Stimulated activated CD8-positive, alpha-beta memory T cell treated with anti-CD3 and anti-CD28 coated beads, Interleukin-15, amount 100 ng/mL, for 1 hour (primary cell): ENCODE measurements around the gene APIP.

ENCODE experiments used
- DNase-seq: peaks from one replicate; pipeline ENCODE4 v3.0.0-alpha.2; 2020; ENCODE audit warnings: low read depth

The APIP gene

DNA sequence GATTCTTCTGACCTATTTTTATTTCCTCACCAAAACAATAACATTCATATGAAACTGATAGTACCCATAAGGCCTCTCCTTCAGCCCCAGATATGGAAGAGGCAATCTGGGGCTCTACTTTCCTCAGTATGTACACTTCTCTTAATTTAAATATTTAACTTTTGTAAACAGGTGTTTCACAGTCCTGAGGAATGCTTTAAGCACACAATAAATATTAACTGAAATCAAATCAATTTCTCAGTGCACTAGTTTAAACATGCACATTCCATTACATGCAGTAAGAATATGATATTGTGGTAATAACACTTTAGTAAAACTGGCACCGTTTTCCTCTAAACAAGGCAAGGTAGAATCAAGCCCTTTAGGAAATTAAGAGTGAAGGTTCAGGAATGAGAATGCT is 28.9 kb downstream of the APIP start:
- no peak for DNase-seq

DNA sequence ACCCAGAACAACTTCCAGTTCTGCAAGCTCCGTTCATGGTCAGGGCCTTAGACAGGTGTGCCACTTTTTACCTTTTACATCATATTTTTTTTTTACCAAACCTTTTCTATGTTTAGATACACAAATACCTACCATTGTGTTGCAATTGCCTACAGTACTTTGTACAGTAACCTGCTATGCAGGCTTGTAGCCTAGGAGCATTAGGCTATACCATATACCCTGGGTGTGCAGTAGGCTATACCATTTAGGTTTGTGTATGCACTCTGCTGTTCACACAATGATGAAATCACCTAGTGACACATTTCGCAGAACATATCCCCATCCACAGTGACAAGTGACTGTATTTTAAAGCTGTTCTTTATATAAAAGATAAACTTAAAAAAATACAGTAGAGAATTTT is 29.6 kb downstream of the APIP start:
- DNase-seq: no peak

DNA sequence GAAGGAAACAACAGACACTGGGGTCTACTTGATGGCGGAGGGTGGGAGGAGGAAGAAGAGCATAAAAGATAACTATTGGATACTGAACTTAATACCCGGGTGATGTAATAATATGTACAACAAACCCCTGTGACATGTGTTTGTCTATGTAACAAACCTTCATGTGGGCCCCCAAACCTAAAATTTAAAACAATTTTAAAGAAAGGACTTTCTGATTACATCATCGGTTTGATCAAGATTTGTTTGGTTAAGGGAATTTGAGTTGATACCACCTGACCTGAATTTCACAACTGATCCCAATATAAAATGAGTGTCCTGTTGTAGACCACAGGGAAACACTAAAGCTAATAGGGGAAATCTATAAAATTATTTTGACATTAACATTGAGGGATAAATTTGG is 34.3 kb downstream of the APIP start:
- DNase-seq: no peak

DNA sequence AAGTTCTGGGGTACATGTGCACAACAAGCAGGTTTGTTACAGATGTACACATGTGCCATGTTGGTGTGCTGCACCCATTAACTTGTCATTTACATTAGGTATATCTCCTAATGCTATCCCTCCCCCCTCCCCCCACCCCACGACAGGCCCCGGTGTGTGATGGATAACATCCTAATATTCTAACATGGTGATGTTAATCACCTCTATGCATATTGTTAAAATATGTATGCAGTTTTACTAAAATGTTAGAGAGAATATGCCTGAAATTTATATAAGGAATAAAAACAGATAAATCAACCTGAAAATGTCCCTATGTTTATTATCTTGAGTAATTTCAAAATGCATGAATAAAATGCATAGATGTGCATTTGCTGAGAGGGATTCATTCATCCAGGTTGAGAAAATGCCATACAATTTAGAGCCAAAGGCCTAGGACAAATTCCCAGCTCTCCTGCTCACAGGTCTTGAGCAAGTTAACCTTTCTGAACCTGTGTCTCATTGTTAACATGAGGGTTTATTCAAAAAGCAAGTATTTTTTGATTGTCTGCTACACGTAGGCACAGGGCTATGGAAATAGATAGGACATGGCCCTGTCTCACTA is 38.7 kb downstream of the APIP start:
- DNase-seq: no peak

DNA sequence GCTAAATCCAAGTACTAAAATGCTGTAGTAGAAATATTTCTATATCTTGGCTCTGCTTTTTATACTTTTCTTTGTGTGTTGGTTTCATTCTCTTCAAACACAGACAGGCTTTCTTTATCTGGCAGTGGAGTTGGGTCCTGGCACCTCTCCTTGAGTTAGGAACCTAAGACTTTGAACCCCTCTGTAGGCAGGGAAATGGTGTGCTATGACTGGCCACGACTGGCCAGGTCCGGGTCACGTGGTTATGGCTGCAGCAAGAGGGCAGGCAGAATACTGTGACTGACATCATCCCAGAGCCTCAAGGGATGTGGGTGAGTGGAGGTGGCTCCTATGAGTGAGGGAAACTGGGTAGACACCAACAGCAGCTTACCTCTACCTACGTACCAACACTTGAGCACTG is 42.0 kb downstream of the APIP start:
- DNase-seq: no peak

DNA sequence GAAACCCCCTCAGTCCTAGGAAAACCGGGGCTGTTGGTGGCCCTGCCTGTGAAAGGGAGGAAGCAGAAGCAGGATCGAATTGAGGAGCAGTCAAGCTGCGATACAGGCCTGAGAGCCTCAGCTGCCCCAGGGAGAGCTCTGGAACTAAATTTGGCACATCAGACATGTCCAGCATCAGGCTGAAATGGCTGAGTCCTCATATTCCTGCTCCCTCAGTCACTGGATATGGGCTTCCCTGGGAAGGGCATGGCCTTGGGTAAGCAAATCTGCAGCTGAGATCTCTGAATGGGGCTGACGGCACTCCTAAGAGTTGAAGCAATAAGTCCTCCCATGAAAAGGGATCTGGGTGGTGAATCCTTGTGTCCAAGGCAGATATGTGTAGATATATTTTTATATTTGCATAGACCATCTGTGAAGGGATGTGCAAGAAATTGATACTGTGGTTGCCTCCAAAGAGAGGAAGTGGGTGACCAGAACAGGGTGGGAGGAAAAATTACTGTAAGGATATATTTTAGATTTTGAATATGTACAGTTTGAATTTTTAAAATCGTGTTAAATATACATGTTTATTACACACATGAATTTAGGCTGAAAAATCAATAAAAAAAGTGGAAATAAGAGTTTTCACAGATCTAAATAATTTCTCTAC is 45.5 kb downstream of the APIP start:
- no peak for DNase-seq

DNA sequence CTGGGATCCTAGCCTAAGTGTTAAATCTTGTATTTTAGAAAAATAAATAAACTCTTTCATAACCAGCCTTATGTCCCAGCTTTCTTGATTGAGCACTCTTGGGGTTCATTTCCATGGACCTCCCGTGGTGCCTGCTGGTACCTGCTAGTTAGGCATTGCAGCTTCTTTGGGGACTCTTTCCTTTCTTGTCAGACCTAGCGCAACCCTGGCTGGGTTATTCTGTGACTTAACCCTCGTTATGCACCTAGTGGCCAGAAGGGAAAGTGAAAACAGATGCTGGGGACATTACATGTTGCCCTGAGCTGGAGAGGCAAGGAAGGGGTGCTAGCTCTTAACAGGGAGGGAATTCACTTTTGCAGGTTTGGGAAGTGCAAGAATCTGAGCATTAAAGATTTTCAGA is 46.8 kb downstream of the APIP start:
- DNase-seq: no peak

DNA sequence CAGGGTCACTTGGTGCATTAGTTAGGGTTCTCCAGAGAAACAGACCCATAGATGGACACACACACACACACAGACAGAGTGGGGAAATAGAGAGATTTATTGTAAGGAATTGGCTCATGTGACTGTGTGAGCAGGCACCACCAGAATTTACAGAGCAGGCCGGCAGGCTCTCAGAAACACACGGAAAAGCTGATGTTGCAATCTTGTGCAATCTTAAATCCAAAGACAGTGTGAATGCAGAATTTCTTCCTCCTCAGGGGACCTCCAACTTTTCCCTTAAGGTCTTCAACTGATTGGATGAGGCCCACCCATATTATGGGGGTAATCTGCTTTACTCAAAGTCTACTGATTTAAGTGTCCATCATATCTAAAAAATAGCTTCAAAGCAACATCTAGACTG is 49.8 kb downstream of the APIP start:
- DNase-seq: no peak

DNA sequence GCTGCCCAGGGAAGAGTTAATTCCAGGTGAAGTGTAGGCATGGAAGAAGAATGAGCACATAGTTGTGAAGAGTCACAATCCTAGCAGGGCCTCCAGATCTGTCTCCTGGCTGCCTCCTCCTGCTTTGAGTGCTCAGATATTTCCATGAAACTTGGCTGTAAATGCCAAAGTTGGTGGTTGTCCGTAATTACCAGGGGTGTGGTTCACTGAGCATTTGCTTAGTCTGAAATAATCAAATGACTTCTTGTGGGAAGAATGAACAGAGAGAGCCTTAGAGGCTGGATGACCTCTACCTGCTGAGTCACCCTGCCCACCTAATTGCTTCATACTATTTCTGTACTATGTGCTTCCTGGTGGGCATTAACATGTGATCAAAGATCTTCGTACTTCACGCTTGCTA is 50.9 kb downstream of the APIP start:
- DNase-seq: no peak

DNA sequence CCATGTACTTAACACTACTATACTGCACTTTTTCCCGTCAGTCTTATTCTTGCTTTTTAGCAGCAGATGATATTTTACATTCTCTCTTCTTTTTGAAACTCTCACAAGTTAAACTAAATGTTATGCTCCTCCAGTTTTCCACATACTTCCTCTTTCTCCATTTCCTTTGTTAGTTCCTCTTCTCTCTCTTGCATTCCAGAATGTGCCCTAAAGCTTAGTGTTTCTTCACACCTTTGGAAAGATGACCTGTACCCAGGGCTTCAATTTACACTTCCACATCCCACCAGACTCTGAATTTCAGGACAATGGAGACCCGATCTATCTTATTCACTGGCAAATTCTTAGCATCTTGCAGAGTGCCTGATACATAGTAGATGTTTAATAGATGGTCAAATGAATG is 51.8 kb downstream of the APIP start:
- DNase-seq: no peak

DNA sequence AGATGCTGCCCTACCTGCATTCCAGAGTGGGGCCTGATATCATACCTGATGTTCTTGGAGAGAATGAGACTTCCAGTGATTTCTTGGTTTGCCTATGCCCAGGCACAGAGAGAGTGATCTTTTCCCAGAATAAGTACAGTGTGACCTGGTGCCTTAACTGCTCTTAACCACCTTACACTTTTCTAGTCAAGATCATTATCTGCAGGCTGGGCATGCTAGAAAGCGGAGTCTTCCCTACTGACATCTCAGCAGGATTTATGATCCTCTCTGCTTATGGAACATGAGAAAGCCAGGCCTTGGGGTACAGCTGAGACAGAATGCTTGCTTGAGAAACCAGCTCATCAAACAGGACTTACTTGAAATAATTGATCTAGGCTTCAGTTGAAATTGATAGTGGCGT is 53.1 kb downstream of the APIP start:
- no peak for DNase-seq

DNA sequence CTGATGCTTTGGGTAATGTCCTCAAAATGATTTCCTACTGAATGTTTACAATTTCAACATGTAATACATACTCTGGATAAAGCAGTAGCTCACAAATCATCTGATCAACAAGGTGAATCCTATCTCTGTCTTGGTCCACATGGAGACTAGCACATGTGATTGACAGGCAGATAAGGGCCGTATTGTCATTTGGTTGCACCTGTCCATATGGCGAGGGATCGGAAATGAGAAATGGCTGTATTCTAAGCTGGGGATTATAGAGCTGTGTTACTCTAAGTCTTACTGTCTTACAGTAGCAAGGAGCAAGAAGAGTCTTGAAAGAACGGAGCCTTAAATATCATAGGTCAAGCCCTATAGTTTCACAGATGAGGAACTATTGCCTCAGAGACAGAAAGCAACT is 55.7 kb downstream of the APIP start:
- DNase-seq: no peak

DNA sequence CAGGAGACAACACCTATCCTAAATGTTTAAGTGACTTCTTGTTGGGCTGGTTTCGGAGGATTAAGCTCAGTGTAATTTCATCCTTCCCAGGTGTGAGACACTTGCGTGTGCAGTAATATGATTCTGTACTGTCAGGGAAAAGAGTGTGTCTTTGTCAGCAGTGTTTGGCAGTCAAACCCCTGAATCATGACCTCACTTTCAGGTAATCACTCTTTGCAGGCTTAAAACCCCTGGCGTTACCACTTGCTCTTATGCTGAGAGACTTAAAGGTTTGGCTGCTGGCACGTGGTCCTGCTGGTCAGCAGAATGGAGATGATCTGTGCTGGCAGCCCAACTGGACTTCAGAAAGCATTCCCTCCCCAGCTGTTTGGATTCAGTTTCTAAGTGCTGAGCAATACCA is 56.1 kb downstream of the APIP start:
- no peak for DNase-seq

DNA sequence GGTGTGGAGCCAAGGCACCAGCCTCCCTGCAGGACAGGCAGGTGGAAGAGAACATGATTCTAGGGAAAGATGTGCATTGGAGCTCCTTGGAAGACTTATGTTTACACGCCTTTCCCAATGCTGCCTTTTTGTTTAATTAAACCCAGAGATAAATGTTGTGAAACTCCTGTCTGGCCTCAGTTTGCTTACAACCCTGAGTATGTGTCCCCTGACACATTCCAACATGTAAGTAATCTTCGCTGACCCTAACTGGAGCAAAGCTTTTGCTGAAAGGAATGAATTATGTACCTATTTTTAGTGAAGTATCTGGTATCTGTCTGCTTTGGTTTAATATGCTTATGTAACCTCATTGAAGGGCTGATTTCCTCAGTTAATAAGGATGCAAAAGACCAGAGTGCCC is 56.7 kb downstream of the APIP start:
- no peak for DNase-seq

DNA sequence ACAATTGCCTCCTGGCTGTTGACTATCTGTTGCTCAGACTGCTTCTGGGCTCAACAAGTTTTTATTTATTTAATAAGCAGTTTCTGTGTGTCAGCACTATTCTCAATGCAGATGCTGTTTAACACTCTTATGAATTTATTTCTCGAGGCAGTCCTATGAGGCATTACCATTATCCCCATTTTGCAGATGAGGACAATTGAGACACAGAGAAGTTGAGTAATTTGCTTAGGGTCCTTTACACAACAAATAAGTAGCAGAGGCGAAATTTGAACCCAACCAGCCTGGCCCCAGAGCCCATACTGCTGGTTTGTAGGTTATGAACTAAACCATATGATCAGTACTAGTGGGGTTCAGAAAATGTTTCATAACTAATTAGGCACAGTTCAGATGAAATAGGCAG is 58.7 kb downstream of the APIP start:
- DNase-seq: no peak

DNA sequence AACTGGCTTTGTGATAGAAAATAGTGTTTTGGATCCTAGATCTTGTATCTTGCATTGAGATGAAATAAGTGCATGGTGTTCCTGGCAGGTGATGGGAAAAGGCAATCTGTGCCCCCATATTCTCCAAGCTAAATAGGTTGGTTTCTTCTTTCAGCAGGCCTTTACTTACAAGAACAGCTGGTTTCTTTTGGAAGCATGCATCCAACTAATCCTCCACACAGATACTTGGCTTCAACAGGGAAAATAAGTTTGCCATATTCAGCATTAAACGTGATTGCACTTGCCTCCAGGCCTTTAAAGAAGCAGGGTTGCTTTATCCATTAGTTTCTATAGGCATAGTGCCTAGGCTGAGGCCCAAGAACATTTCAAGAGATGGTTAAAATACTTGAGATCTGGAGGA is 59.9 kb downstream of the APIP start:
- no peak for DNase-seq

DNA sequence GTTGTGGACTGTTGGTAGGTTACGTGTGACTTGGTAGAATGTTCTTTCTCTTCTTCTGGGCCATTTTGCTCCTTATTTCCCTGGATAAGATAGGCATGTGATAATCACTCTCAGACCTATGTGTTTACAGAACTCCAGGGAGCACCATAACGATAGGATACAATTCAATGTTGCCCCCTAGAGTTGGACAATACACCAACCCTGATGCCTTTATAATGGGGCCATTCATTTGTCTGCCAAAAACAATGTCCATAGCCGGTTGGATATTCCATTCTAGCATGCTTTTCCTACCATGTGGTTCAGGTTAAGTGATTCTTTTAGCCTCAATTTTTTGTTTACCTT is 60.5 kb downstream of the APIP start:
- DNase-seq: no peak

DNA sequence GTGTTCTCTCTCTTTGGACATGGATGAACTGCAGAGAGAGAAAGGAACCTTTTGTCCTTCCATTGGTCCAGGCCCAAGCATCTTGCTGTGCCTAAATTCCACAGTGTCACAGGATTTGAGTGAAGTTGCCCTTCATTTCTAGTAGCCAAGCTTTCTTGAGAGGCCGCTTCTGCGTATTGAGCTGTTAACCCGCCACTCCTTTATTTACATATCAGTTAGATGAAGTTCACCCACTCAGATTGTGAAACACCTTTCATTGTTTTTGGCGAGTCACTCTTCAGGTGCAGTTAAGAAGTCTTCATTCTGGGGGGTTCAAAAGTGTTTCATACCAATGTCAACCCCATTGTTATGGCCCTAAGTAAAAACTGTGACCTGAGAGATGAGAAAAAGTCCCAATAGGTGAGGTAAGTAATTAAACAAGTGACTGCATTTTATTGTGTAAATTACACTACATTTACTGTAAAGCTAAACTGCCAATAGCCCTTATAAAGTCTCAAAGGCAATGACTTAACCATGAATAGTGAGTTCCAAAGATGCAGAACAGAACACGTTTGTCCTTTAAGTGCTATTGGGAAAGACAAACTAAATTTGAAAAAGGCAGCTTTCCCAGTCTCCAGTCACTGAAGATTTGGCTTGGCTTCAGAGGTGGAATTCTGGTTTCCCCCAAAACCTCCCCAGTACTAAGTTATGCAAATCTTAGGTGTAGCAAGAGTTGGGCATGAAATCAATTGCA is 61.0 kb downstream of the APIP start:
- DNase-seq: no peak

DNA sequence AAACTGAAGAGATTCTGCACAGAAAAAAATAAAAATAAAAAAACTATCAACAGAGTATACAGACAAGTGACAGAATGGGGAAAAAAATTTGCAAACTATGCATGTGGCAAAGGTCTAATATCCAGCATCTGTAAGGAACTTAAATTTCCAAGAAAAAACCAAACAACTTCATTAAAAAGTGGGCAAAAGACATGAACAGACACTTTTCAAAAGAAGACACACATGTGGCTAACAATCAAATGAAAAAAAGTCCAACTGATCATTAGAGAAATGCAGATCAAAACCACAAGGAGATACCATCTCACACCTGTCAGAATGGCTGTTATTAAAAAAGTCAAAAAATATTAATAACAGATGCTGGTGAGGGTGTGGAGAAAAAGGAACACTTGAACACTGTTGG is 64.3 kb downstream of the APIP start:
- no peak for DNase-seq

DNA sequence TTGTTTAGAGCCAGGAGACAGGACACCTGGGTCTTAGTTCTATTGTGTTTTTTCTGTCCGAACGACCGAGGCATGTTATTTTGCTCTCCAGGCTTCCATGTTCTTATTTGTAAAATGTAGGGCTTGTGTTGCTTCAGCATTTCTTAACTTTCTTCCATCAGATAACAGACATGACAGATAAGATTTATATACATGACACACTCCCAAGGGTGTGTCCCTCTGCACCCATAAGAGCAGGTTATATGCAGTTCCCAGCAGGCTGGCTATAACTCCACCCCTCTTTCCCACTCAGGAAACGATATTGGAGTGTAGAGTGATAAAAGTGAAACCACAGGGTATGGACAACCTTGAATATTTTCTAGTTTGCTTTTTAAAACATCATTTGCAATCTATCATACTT is 65.8 kb downstream of the APIP start:
- DNase-seq: no peak

DNA sequence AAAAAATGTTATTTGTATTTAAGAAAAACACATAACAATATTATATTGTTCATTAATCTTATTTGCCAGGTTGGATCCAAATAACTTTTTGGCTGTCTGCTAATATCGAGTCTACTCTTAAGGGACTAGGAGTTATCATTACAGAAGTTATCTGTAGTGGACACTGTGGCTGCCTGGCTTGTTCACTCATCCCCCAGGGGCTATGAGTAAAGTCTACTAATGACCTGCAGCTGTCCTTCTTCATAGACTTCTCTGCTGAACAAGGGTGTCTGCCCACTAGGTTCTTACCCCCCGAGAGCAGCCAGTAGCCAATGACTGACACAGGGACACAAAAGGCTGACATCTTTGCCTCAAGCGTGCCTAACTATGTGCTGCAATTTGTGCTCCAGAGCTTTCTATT is 69.7 kb downstream of the APIP start:
- DNase-seq: no peak

DNA sequence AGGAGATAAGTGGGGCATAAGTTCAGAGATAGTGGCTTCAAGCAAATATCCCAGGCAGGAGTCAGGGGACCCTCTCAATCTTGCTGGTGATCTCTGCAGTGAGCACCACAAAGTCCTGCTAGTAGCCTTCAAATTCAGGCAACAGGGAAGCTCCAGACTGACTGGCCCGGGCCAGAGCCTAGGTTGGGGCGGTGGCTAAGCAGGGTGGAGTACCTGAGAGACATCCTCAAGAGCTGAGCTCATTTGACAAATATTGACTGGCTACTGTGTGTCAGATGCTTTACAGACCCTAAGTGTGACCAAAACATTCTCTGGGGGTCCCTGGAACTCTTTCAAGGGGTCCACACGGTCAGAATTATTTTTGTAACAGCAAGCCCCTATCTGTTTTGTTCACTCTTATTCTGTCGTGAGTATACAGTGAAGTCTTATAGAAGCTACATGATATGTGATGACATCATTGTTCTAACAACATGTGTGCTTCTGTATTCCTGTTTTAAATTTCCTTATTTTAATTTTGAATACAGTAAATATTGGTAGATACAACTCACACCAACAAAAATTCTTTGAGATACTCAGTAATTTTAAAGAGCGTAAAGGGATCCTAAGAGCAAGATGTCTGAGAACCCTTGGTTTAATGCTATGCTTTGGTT is 71.6 kb downstream of the APIP start:
- no peak for DNase-seq

DNA sequence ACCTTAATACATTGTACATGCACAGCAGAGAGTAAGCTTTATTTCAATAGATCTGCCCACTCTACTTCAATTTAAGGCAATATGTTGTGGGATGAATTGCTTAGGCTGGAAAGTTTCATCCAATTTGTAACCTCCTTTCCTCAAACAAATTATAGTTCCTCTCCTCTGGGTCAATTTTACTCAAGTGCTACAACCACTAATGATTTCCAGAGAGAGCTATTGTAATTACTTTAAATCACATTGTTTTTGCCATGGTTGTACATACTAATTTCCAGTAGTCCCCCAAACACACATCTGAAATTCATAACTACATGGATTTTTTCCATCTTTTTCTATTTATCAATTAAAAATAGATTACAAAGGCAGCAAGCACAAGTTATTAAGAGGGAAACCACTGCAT is 72.9 kb downstream of the APIP start:
- no peak for DNase-seq
